ENCODE results near the gene SPO11. TPM values are rescaled to one million over a fixed set of nuclear protein-coding genes. Genes with fewer than 3 reads are reported as not detected.

The SPO11 gene
- total and polyA plus RNA-seq, 10 of the 15 experiments (the other 5 are each of a cell fraction or from before 2014, with no cell fraction given) = not detected

DNA sequence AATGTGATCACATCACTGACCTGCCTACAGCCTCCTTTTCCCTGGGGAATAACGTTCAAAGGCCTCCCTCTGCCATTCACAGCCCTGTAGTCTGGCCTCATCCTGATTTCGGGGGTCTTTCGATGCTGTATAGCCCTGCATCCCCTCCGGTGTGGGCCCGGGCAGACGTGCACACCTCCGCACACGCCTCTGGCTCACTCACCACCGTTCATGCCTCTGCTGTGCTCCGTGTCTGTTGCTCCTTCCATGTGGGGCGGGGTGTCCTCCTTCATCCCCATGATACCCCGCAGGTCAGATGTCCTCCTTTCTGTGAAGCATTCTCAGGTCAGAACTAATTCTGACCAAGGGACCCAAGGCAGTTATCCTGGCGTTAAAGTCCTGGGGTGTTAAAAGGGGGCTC is 47.7 kb downstream of the SPO11 start:
- Histone ChIP-seq H3K9ac (ENCODE audit: control insufficient read depth, insufficient read depth, low read length) (no peak overlapping the region), H3K4me1 (ENCODE audit: control insufficient read depth, insufficient read depth, low read length) (peaks cover 11% of the 10 kb centered on the region; the same call in 1 of the 2 replicates), H3K79me2 (ENCODE audit: control insufficient read depth, insufficient read depth, low read length) (no peaks in the 10 kb centered on the region), H3K27me3 (replicated peaks in 1 of 2; ENCODE audit: control insufficient read depth in 2 of 2, insufficient read depth in 2 of 2, low read length in 1 of 2) (no peaks in the 10 kb centered on the region), H3K36me3 (ENCODE audit: control insufficient read depth in 2 of 2, insufficient read depth in 2 of 2, low read length in 1 of 2) (peaks cover 34 to 41% of the 10 kb centered on the region in 2 experiments), H3K9me3 (replicated peaks; ENCODE audit: control insufficient read depth, insufficient read depth, low read length) (no peaks in the 10 kb centered on the region), H3K4me3 (no peak overlapping the region), H2AFZ (ENCODE audit: control insufficient read depth, low read depth, low read length) (no peak overlapping the region), H3K27ac (ENCODE audit: control insufficient read depth, insufficient read depth) (no peak overlapping the region), H3K4me2 (ENCODE audit: control insufficient read depth, insufficient read depth) (no peak overlapping the region), H4K20me1 (ENCODE audit: control insufficient read depth, insufficient read depth) (no peaks in the 10 kb centered on the region)
- CTCF ChIA-PET = interaction anchor here (2.5 kb wide), 1 partner anchor 121 kb away, joined by 11 read pairs; no protein-coding TSS in a partner anchor
- DNase-seq (ENCODE audit: low read depth, low spot score) (no peak), FAIRE-seq (no peak), ATAC-seq (no peak)
- no peak for TF ChIP-seq KDM1A (IDR thresholded peaks at IDR 0.05; ENCODE audit: borderline replicate concordance)
- TF ChIP-seq, protein P1, sequence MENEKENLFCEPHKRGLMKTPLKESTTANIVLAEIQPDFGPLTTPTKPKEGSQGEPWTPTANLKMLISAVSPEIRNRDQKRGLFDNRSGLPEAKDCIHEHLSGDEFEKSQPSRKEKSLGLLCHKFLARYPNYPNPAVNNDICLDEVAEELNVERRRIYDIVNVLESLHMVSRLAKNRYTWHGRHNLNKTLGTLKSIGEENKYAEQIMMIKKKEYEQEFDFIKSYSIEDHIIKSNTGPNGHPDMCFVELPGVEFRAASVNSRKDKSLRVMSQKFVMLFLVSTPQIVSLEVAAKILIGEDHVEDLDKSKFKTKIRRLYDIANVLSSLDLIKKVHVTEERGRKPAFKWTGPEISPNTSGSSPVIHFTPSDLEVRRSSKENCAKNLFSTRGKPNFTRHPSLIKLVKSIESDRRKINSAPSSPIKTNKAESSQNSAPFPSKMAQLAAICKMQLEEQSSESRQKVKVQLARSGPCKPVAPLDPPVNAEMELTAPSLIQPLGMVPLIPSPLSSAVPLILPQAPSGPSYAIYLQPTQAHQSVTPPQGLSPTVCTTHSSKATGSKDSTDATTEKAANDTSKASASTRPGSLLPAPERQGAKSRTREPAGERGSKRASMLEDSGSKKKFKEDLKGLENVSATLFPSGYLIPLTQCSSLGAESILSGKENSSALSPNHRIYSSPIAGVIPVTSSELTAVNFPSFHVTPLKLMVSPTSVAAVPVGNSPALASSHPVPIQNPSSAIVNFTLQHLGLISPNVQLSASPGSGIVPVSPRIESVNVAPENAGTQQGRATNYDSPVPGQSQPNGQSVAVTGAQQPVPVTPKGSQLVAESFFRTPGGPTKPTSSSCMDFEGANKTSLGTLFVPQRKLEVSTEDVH (IDR thresholded peaks at IDR 0.05; ENCODE audit: low read depth, partially characterized antibody) = no peak
- TF ChIP-seq SRF (IDR thresholded peaks at IDR 0.05; ENCODE audit: low read depth in 2 of 2, low read length in 2 of 2) = no peak
- TF ChIP-seq, protein P2, sequence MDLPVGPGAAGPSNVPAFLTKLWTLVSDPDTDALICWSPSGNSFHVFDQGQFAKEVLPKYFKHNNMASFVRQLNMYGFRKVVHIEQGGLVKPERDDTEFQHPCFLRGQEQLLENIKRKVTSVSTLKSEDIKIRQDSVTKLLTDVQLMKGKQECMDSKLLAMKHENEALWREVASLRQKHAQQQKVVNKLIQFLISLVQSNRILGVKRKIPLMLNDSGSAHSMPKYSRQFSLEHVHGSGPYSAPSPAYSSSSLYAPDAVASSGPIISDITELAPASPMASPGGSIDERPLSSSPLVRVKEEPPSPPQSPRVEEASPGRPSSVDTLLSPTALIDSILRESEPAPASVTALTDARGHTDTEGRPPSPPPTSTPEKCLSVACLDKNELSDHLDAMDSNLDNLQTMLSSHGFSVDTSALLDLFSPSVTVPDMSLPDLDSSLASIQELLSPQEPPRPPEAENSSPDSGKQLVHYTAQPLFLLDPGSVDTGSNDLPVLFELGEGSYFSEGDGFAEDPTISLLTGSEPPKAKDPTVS (IDR thresholded peaks at IDR 0.05; ENCODE audit: low read depth, low read length) = no peak
- TF ChIP-seq MEF2A (IDR thresholded peaks at IDR 0.05; ENCODE audit: insufficient read depth, low read depth, low read length) = no peak
- TF ChIP-seq POLR2A (IDR thresholded peaks at IDR 0.05; ENCODE audit: low read depth, low read length) = no peak
- TF ChIP-seq NFYB (IDR thresholded peaks at IDR 0.05; ENCODE audit: insufficient read depth, low read depth, low read length) = no peak
- no peak for TF ChIP-seq ZNF24 (IDR thresholded peaks at IDR 0.05)
- TF ChIP-seq, protein P3, sequence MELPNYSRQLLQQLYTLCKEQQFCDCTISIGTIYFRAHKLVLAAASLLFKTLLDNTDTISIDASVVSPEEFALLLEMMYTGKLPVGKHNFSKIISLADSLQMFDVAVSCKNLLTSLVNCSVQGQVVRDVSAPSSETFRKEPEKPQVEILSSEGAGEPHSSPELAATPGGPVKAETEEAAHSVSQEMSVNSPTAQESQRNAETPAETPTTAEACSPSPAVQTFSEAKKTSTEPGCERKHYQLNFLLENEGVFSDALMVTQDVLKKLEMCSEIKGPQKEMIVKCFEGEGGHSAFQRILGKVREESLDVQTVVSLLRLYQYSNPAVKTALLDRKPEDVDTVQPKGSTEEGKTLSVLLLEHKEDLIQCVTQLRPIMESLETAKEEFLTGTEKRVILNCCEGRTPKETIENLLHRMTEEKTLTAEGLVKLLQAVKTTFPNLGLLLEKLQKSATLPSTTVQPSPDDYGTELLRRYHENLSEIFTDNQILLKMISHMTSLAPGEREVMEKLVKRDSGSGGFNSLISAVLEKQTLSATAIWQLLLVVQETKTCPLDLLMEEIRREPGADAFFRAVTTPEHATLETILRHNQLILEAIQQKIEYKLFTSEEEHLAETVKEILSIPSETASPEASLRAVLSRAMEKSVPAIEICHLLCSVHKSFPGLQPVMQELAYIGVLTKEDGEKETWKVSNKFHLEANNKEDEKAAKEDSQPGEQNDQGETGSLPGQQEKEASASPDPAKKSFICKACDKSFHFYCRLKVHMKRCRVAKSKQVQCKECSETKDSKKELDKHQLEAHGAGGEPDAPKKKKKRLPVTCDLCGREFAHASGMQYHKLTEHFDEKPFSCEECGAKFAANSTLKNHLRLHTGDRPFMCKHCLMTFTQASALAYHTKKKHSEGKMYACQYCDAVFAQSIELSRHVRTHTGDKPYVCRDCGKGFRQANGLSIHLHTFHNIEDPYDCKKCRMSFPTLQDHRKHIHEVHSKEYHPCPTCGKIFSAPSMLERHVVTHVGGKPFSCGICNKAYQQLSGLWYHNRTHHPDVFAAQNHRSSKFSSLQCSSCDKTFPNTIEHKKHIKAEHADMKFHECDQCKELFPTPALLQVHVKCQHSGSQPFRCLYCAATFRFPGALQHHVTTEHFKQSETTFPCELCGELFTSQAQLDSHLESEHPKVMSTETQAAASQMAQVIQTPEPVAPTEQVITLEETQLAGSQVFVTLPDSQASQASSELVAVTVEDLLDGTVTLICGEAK (IDR thresholded peaks at IDR 0.05; ENCODE audit: borderline replicate concordance) = no peak
- no peak for TF ChIP-seq BCL11A (IDR thresholded peaks at IDR 0.05; ENCODE audit: low read depth, low read length)
- in situ Hi-C loops (cut with MboI) (loop anchor here (25.0 kb wide), 1 partner anchor 1285 kb away; the partner anchor contains the start of gene STX16), intact Hi-C loops (cut with micrococcal nuclease; ENCODE audit: unreplicated experiment) (no loop called here)
- RAD21 ChIA-PET (ENCODE audit: unreplicated experiment) = no interaction called here
- no TSS peak for BruUV-seq (replicated peaks)
- POLR2A ChIA-PET = no interaction called here
- SMC1A ChIA-PET (ENCODE audit: uncharacterized antibody, unreplicated experiment) = no interaction called here
- 90% methylated on average over 13 of the region's 13 CpGs for WGBS (ENCODE audit: insufficient coverage, insufficient replicate concordance, low lambda C conversion rate, missing lambda C conversion rate)

Data from GM12878 (cell line).